ENCODE results near the gene DPM3. TPM values are rescaled to one million over a fixed set of nuclear protein-coding genes. Genes with fewer than 3 reads are reported as not detected.

Gene DPM3
- total RNA-seq, 4 donors from 2014 or later: 43.3 to 154 (median 94.8) TPM

GRCh38 chr1:155131856-155132255, 8.5 kb downstream of the DPM3 start:
- Histone ChIP-seq H3K27me3 (no peaks in the 10 kb centered on the region), H3K9me3 (no peaks in the 10 kb centered on the region), H3K27ac (peak overlapping the region; percentile 46 to 98 (median 96)), H3K4me3 (replicated peaks in 1 of 3) (no peak overlapping the region), H3K36me3 (peaks cover 33 to 36% of the 10 kb centered on the region in 2 donors), H3K4me1 (peaks cover 59 to 60% of the 10 kb centered on the region in 2 donors)
- intact Hi-C loops (cut with DNase I): loop anchor here (5.0 kb wide), 1 partner anchor 35 kb away; no protein-coding TSS in a partner anchor
- no peak for DNase-seq
- WGBS, 2 donors: 56 to 60% methylated on average over 2 of the region's 2 CpGs
- TF ChIP-seq CTCF (IDR thresholded peaks at IDR 0.05) (no peak), POLR2A (IDR thresholded peaks at IDR 0.05) (no peak)

GRCh38 chr1:155131285-155131684, 9.0 kb downstream of the DPM3 start:
- WGBS, 2 donors: 40 to 62% methylated on average over 8 of the region's 8 CpGs
- no peaks in the 10 kb centered on the region for H3K27me3 ChIP-seq
- peaks cover 33 to 36% of the 10 kb centered on the region in 2 donors for H3K36me3 ChIP-seq
- H3K4me3 ChIP-seq (replicated peaks in 1 of 3): peak overlapping the region in 1 of 3 donors; percentile 82
- TF ChIP-seq CTCF (IDR thresholded peaks at IDR 0.05) (no peak), POLR2A (IDR thresholded peaks at IDR 0.05) (peak in 1 of 2 donors; percentile 61)
- peak; percentile 93 to 96 for DNase-seq
- intact Hi-C loops (cut with DNase I): loop anchor here (5.0 kb wide), 1 partner anchor 36 kb away; no protein-coding TSS in a partner anchor
- H3K27ac ChIP-seq: peak overlapping the region; percentile 96 to 98 (median 98)
- peaks cover 61 to 62% of the 10 kb centered on the region in 2 donors for H3K4me1 ChIP-seq
- no peaks in the 10 kb centered on the region for H3K9me3 ChIP-seq

DNA sequence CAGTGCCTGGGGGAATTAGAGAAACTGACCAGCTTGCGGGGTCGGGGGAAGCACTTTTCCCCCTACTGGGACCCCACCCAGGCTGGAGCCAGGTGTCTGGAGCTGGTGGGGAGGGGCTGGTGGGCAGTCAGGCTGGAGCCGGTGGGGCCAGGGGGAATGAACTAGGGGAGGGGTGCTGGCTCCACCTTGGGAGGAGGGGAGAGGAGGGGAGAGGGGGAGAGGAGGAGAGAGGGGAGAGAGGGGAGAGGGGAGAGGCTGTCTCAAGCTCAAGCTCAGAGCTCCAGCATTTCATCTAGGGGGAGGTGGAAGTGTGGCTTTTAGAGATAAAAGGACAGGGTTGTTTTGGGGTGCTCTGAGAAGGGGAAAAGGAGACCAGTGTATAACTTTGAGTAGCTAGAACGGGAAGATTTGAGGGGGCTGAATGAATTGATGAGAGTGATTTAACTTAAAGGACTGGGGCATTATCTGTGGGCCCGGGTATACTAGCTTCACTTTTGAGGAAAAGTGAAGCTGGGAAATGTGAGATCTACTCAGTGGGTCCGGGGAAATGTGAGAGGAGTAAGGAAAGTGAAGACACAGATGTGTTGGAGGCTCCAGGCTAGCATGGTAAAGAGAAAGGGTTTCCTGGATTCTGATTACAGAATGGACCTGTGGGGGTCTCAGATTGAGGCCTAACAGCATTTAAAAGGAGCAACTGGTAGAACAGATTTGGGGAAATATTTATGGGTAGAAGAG, 9.9 kb downstream of the DPM3 start:
- H3K36me3 ChIP-seq: peaks cover 33 to 36% of the 10 kb centered on the region in 2 donors
- H3K4me3 ChIP-seq (replicated peaks in 1 of 3): peak overlapping the region; percentile 37 to 82 (median 50)

GRCh38 chr1:155128755-155129473, 11.4 kb downstream of the DPM3 start:
- 14 to 15% methylated on average over 13 to 14 of the region's 14 CpGs for WGBS, 2 donors
- Histone ChIP-seq H3K27ac (peak overlapping the region; percentile 96 to 98 (median 98)), H3K9me3 (no peaks in the 10 kb centered on the region), H3K4me3 (replicated peaks in 1 of 3) (peak overlapping the region; percentile 67 to 94 (median 82)), H3K4me1 (peaks cover 57 to 59% of the 10 kb centered on the region in 2 donors), H3K27me3 (no peaks in the 10 kb centered on the region), H3K36me3 (peaks cover 25 to 27% of the 10 kb centered on the region in 2 donors)
- peak; percentile 47 to 53 for DNase-seq
- intact Hi-C loops (cut with DNase I): loop anchor here (5.0 kb wide), 1 partner anchor 37 kb away; no protein-coding TSS in a partner anchor
- TF ChIP-seq CTCF (IDR thresholded peaks at IDR 0.05) (no peak), POLR2A (IDR thresholded peaks at IDR 0.05) (peak in 1 of 2 donors; percentile 31)

More for the DNA sequence above, 9.9 kb downstream of the DPM3 start:
- DNase-seq: no peak
- H3K27me3 ChIP-seq: no peaks in the 10 kb centered on the region
- no peak for TF ChIP-seq POLR2A (IDR thresholded peaks at IDR 0.05)
- TF ChIP-seq CTCF (IDR thresholded peaks at IDR 0.05): no peak
- intact Hi-C loops (cut with DNase I): loop anchor here (5.0 kb wide), 1 partner anchor 37 kb away; no protein-coding TSS in a partner anchor
- peak overlapping the region; percentile 96 to 98 (median 98) for H3K27ac ChIP-seq
- WGBS, 2 donors: 15 to 20% methylated on average over 5 to 6 of the region's 6 CpGs
- peaks cover 70 to 71% of the 10 kb centered on the region in 2 donors for H3K4me1 ChIP-seq
- H3K9me3 ChIP-seq: no peaks in the 10 kb centered on the region
